H4 (cell line): Measurements from ENCODE around the gene CERS6. TPM values are rescaled to one million over a fixed set of nuclear protein-coding genes. Genes with fewer than 3 reads are reported as not detected.
"Not testable (repeated sequence)": the region's sequence is repeated elsewhere in the genome, so short reads cannot be mapped to it uniquely, and the experiment has no call there.

Experiments used
- DNase-seq: peaks from one replicate; pipeline ENCODE4 v3.0.0-alpha.2; 2015; ENCODE audit warnings: low spot score
- total RNA-seq: library from RNA; depleted of rRNA; stranded (reverse); fragments of >200 nt; shearing (Covaris generic); gene quantifications from 2 replicates; pipeline ENCODE4 v1.2.3, GENCODE V29; 2014

CERS6 gene
- total RNA-seq, 1 experiment from 2014 or later, result 18.8 TPM

GRCh38 chr2:168641636-168642035 lies 185.6 kb downstream of the CERS6 start:
- no peak for DNase-seq

- no peak for DNase-seq
Measured at GRCh38 chr2:168642873-168643272, 186.8 kb downstream of the CERS6 start.

GRCh38 chr2:168643979-168644378 lies 187.9 kb downstream of the CERS6 start:
- DNase-seq, result no peak

GRCh38 chr2:168645696-168646338 lies 189.7 kb downstream of the CERS6 start:
- DNase-seq, result no peak

GRCh38 chr2:168649105-168649504 lies 193.0 kb downstream of the CERS6 start:
- no peak for DNase-seq

- DNase-seq, result no peak
Measured at GRCh38 chr2:168649562-168649961, 193.5 kb downstream of the CERS6 start.

- no peak for DNase-seq
Measured at GRCh38 chr2:168650139-168650538, 194.1 kb downstream of the CERS6 start.

GRCh38 chr2:168650781-168651180 lies 194.7 kb downstream of the CERS6 start:
- no peak for DNase-seq

- no peak for DNase-seq
Measured at GRCh38 chr2:168652997-168653921, 197.2 kb downstream of the CERS6 start.

- DNase-seq, result no peak
Measured at GRCh38 chr2:168654705-168655104, 198.6 kb downstream of the CERS6 start.

- DNase-seq, result no peak
Measured at GRCh38 chr2:168655207-168655606, 199.1 kb downstream of the CERS6 start.

GRCh38 chr2:168657378-168657777 lies 201.3 kb downstream of the CERS6 start:
- DNase-seq, result not testable (repeated sequence)

- DNase-seq, result no peak
Measured at GRCh38 chr2:168658706-168659105, 202.6 kb downstream of the CERS6 start.

GRCh38 chr2:168660870-168661862 lies 205.1 kb downstream of the CERS6 start:
- no peak for DNase-seq

- DNase-seq, result no peak
Measured at GRCh38 chr2:168661863-168662256, 205.8 kb downstream of the CERS6 start.

GRCh38 chr2:168662651-168663208 lies 206.7 kb downstream of the CERS6 start:
- DNase-seq, result no peak

- no peak for DNase-seq
Measured at GRCh38 chr2:168663993-168664392, 207.9 kb downstream of the CERS6 start.

GRCh38 chr2:168664715-168665114 lies 208.6 kb downstream of the CERS6 start:
- not testable (repeated sequence) for DNase-seq

GRCh38 chr2:168666339-168666738 lies 210.3 kb downstream of the CERS6 start:
- DNase-seq, result no peak

GRCh38 chr2:168667156-168667555 lies 211.1 kb downstream of the CERS6 start:
- DNase-seq, result no peak

- DNase-seq, result no peak
Measured at GRCh38 chr2:168669151-168669550, 213.1 kb downstream of the CERS6 start.
